ENCODE data around the gene AADACL4.

DNA sequence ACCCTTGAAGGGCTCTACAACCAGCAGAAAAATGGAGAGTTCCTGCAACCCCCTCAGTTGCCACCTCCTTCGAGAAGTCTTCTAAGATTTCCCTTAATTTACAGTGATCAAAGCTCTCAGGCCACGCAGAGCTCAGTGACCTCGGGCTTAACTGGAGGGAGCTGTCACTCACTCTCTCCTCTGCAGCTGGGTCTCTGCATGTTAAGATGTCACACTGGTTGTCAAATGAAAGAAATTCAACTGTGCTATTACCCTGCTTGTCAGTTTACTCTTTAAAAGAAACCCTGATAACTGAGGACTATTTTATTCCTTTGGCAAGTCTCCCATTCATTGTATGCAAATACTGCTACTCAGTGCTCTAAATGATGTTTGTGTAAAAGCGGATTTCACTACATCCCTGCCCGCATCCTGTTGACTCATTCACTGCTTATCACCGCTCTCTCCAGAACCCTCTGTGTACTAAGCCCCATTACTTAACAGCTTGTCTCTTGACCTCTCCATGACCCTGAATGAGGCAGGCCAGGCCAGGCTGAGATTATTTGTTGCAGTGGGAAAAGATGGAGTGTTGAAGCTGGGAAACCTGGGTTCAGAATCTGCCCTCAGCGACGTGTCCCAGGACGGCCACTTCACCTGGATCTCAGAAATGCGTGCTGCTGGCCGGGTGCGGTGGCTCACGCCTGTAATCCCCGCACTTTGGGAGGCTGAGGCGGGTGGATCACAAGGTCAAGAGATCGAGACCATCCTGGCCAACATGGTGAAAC is 39.6 kb upstream of the AADACL4 start:
- TF ChIP-seq NFYA (IDR thresholded peaks at IDR 0.05; ENCODE audit: borderline replicate concordance, low read depth, low read length) (no peak), HDAC2 (IDR thresholded peaks at IDR 0.05) (no peak), STAT1 (conservative IDR thresholded peaks at IDR 0.05) (no peak), TCF3 (IDR thresholded peaks at IDR 0.05; ENCODE audit: borderline replicate concordance, insufficient read depth, low read depth, low read length) (no peak), NR2C2 (IDR thresholded peaks at IDR 0.05; ENCODE audit: borderline replicate concordance, control insufficient read depth, insufficient read length, low read depth) (no peak), BACH1 (IDR thresholded peaks at IDR 0.05; ENCODE audit: borderline replicate concordance) (no peak), EZH2 (IDR thresholded peaks at IDR 0.05; ENCODE audit: borderline replicate concordance, control insufficient read depth, low read depth, low read length) (no peak), TAF1 (IDR thresholded peaks at IDR 0.05; ENCODE audit: borderline replicate concordance, low read depth, low read length) (no peak), NFIC (IDR thresholded peaks at IDR 0.05; ENCODE audit: low read depth, low read length) (no peak)
- TF ChIP-seq, protein P1, sequence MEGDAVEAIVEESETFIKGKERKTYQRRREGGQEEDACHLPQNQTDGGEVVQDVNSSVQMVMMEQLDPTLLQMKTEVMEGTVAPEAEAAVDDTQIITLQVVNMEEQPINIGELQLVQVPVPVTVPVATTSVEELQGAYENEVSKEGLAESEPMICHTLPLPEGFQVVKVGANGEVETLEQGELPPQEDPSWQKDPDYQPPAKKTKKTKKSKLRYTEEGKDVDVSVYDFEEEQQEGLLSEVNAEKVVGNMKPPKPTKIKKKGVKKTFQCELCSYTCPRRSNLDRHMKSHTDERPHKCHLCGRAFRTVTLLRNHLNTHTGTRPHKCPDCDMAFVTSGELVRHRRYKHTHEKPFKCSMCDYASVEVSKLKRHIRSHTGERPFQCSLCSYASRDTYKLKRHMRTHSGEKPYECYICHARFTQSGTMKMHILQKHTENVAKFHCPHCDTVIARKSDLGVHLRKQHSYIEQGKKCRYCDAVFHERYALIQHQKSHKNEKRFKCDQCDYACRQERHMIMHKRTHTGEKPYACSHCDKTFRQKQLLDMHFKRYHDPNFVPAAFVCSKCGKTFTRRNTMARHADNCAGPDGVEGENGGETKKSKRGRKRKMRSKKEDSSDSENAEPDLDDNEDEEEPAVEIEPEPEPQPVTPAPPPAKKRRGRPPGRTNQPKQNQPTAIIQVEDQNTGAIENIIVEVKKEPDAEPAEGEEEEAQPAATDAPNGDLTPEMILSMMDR (IDR thresholded peaks at IDR 0.05 in 2 of 3, conservative IDR thresholded peaks at IDR 0.05 in 1 of 3; ENCODE audit: control insufficient read depth in 2 of 3, extremely low read depth in 1 of 3, insufficient read depth in 1 of 3, low read depth in 3 of 3, low read length in 3 of 3): no peak
- TF ChIP-seq, protein P2, sequence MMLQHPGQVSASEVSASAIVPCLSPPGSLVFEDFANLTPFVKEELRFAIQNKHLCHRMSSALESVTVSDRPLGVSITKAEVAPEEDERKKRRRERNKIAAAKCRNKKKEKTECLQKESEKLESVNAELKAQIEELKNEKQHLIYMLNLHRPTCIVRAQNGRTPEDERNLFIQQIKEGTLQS (IDR thresholded peaks at IDR 0.05; ENCODE audit: borderline replicate concordance, extremely low read depth, low read depth, low read length): no peak
- TF ChIP-seq, protein P3, sequence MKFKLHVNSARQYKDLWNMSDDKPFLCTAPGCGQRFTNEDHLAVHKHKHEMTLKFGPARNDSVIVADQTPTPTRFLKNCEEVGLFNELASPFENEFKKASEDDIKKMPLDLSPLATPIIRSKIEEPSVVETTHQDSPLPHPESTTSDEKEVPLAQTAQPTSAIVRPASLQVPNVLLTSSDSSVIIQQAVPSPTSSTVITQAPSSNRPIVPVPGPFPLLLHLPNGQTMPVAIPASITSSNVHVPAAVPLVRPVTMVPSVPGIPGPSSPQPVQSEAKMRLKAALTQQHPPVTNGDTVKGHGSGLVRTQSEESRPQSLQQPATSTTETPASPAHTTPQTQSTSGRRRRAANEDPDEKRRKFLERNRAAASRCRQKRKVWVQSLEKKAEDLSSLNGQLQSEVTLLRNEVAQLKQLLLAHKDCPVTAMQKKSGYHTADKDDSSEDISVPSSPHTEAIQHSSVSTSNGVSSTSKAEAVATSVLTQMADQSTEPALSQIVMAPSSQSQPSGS (IDR thresholded peaks at IDR 0.05; ENCODE audit: low read length): no peak

Measured in GM12878 (cell line).